GM21515 (cell line): ENCODE data around the gene TOGARAM1.
A peak's percentile ranks its signal among the peaks of the same experiment; 100 is the strongest.

Experiments used
- ATAC-seq: cut with Tn5 transposase; IDR thresholded peaks from one replicate; pipeline ENCODE4 v1.9.1; 2021; ENCODE audit not compliant: unreplicated experiment

Gene TOGARAM1

GRCh38 chr14:44961554-44962333 is at the start of gene TOGARAM1, which contains the start of gene KLHL28:
TOGARAM1 (plus strand) TSS chr14:44962190; CDS start chr14:44962422, 232 bp downstream.
KLHL28 (minus strand) TSS chr14:44961947; CDS start chr14:44945928, 16,019 bp downstream.
- ATAC-seq, result peak; percentile 96

GRCh38 chr14:44914849-44915248 is 47.1 kb upstream of the TOGARAM1 start:
- no peak for ATAC-seq

GRCh38 chr14:44928793-44929192 is 33.2 kb upstream of the TOGARAM1 start:
- no peak for ATAC-seq

GRCh38 chr14:44935155-44935554 is 26.8 kb upstream of the TOGARAM1 start:
- no peak for ATAC-seq

- ATAC-seq, result no peak
These were observed 24.4 kb upstream of the TOGARAM1 start for GRCh38 chr14:44937547-44937946.

- no peak for ATAC-seq
These were observed 21.8 kb upstream of the TOGARAM1 start for GRCh38 chr14:44940211-44940610.

- no peak for ATAC-seq
These were observed 21.0 kb upstream of the TOGARAM1 start for GRCh38 chr14:44940944-44941343.

- no peak for ATAC-seq
These were observed 20.4 kb upstream of the TOGARAM1 start for GRCh38 chr14:44941591-44941990.

GRCh38 chr14:44942436-44942835 is 19.6 kb upstream of the TOGARAM1 start:
- ATAC-seq, result no peak

GRCh38 chr14:44944107-44944506 is 17.9 kb upstream of the TOGARAM1 start:
- ATAC-seq, result no peak

GRCh38 chr14:44945264-44945663 is 16.7 kb upstream of the TOGARAM1 start:
- ATAC-seq, result no peak

- ATAC-seq, result no peak
These were observed 10.9 kb upstream of the TOGARAM1 start for GRCh38 chr14:44951051-44951450.

GRCh38 chr14:44952391-44953110 is 9.4 kb upstream of the TOGARAM1 start:
- ATAC-seq, result no peak

- ATAC-seq, result no peak
These were observed 7.2 kb upstream of the TOGARAM1 start for GRCh38 chr14:44954750-44955149.

GRCh38 chr14:44955528-44955927 is 6.5 kb upstream of the TOGARAM1 start:
- no peak for ATAC-seq

GRCh38 chr14:44956866-44957265 is 5.1 kb upstream of the TOGARAM1 start:
- no peak for ATAC-seq

- ATAC-seq, result no peak
These were observed 2.5 kb upstream of the TOGARAM1 start for GRCh38 chr14:44959538-44959937.

GRCh38 chr14:44960146-44960545 is 1.8 kb upstream of the TOGARAM1 start:
- ATAC-seq, result no peak

GRCh38 chr14:44960646-44961045 is 1.3 kb upstream of the TOGARAM1 start:
- no peak for ATAC-seq

- ATAC-seq, result peak; percentile 21
These were observed 838 bp upstream of the TOGARAM1 start for GRCh38 chr14:44961151-44961553.

- peak; percentile 25 for ATAC-seq
These were observed 499 bp downstream of the TOGARAM1 start for GRCh38 chr14:44962334-44963043.
